CD14-positive monocyte (primary cell): ENCODE results near the gene SPDYE16. TPM values are rescaled to one million over a fixed set of nuclear protein-coding genes. Genes with fewer than 3 reads are reported as not detected.
"Not testable (repeated sequence)": the region's sequence is repeated elsewhere in the genome, so short reads cannot be mapped to it uniquely, and the experiment has no call there.

Experiments
- DNase-seq, 3 donors: peaks; one replicate each; pipeline ENCODE4 v3.0.0-alpha.2; 2011 to 2022
- H2AFZ ChIP-seq: 2 replicates; pipeline ENCODE4 v1.6.0; 2012; ENCODE audit warnings: mild to moderate bottlenecking, low read depth, low read length, inconsistent platforms; ENCODE audit not compliant: insufficient read depth, poor library complexity, severe bottlenecking
- H3K27ac ChIP-seq, 2 donors: 1 replicate in 1 of 2; 2 replicates in 1 of 2; pipeline ENCODE4 v1.5.1; 2012 to 2013; ENCODE audit warnings: low read length in 2 of 2, control low read depth in 1 of 2, inconsistent platforms in 1 of 2, low read depth in 1 of 2, mild to moderate bottlenecking in 1 of 2
- H3K27me3 ChIP-seq, 2 donors: one replicate each; pipeline versions ENCODE4 v1.6.0 to v1.6.1; 2011 to 2013; ENCODE audit warnings: low read length in 2 of 2; ENCODE audit not compliant: control insufficient read depth in 2 of 2, insufficient read depth in 2 of 2
- H3K36me3 ChIP-seq, 2 donors: replicated peaks in 1 of 2; 1 replicate in 1 of 2; 2 replicates in 1 of 2; pipeline versions ENCODE4 v1.5.1 to v1.6.1; 2012 to 2013; ENCODE audit warnings: low read length in 2 of 2, control low read depth in 1 of 2, inconsistent platforms in 1 of 2, mild to moderate bottlenecking in 1 of 2; ENCODE audit not compliant: insufficient read depth in 2 of 2, control insufficient read depth in 1 of 2
- H3K4me1 ChIP-seq, 2 donors: 1 replicate in 1 of 2; 2 replicates in 1 of 2; pipeline versions ENCODE4 v1.5.1 to v1.6.1; 2012 to 2013; ENCODE audit warnings: low read length in 2 of 2, control low read depth in 1 of 2, inconsistent platforms in 1 of 2, mild to moderate bottlenecking in 1 of 2, moderate library complexity in 1 of 2; ENCODE audit not compliant: insufficient read depth in 2 of 2, control insufficient read depth in 1 of 2
- H3K4me2 ChIP-seq: replicated peaks from 2 replicates; pipeline ENCODE3; 2012; ENCODE audit warnings: low read length, moderate library complexity, mild to moderate bottlenecking; ENCODE audit not compliant: poor library complexity, severe bottlenecking; ENCODE audit errors: extremely low read depth
- H3K4me3 ChIP-seq, 3 experiments: fragments of 200-600 bp in 1 of 3; sonication (generic) in 1 of 3; replicated peaks in 1 of 3; 1 replicate in 2 of 3; 2 replicates in 1 of 3; pipeline ENCODE4 v1.5.1; 2011 to 2013; ENCODE audit warnings: low read length in 3 of 3, mild to moderate bottlenecking in 3 of 3, control low read depth in 2 of 3, low read depth in 2 of 3, inconsistent platforms in 1 of 3, moderate library complexity in 1 of 3
- H3K79me2 ChIP-seq: 2 replicates; pipeline ENCODE4 v1.6.0; 2012; ENCODE audit warnings: mild to moderate bottlenecking, control low read depth, inconsistent platforms, low read length, moderate library complexity; ENCODE audit not compliant: insufficient read depth
- H3K9ac ChIP-seq: 2 replicates; pipeline ENCODE4 v1.6.0; 2017; ENCODE audit warnings: low read length, mild to moderate bottlenecking; ENCODE audit not compliant: insufficient read depth, poor library complexity, severe bottlenecking
- H3K9me3 ChIP-seq, 2 donors: replicated peaks in 1 of 2; 1 replicate in 1 of 2; 2 replicates in 1 of 2; pipeline versions ENCODE4 v1.5.1 to v1.6.1; 2012 to 2013; ENCODE audit warnings: low read length in 2 of 2, control low read depth in 1 of 2; ENCODE audit not compliant: control insufficient read depth in 1 of 2, insufficient read depth in 1 of 2
- H4K20me1 ChIP-seq: 2 replicates; pipeline ENCODE4 v1.6.0; 2012; ENCODE audit warnings: mild to moderate bottlenecking, low read length, control low read depth, moderate library complexity; ENCODE audit not compliant: insufficient read depth
- H3K27ac Mint-ChIP-seq, 7 donors: one replicate each; pipeline ENCODE4 v1.8.0; 2020; ENCODE audit warnings: mild to moderate bottlenecking in 7 of 7, mixed read lengths in 7 of 7, moderate library complexity in 6 of 7, inconsistent platforms in 2 of 7
- H3K27me3 Mint-ChIP-seq, 3 donors: one replicate each; pipeline ENCODE4 v1.8.0; 2021 to 2022; ENCODE audit warnings: low read depth in 3 of 3, mild to moderate bottlenecking in 3 of 3, mixed read lengths in 3 of 3, moderate library complexity in 3 of 3, inconsistent platforms in 1 of 3
- H3K36me3 Mint-ChIP-seq, 2 donors: one replicate each; pipeline ENCODE4 v1.8.0; 2020; ENCODE audit warnings: mixed read lengths in 2 of 2, inconsistent platforms in 1 of 2, mild to moderate bottlenecking in 1 of 2
- H3K4me1 Mint-ChIP-seq: one replicate; pipeline ENCODE4 v1.8.0; 2020; ENCODE audit warnings: mild to moderate bottlenecking, mixed read lengths
- H3K4me3 Mint-ChIP-seq, 2 donors: one replicate each; pipeline ENCODE4 v1.8.0; 2020; ENCODE audit warnings: mild to moderate bottlenecking in 2 of 2, mixed read lengths in 2 of 2, moderate library complexity in 1 of 2
- H3K9me3 Mint-ChIP-seq, 7 donors: one replicate each; pipeline ENCODE4 v1.8.0; 2020 to 2022; ENCODE audit warnings: mixed read lengths in 7 of 7, mild to moderate bottlenecking in 6 of 7, moderate library complexity in 6 of 7, inconsistent platforms in 2 of 7
- CTCF ChIP-seq: fragments of 200-600 bp; IDR thresholded peaks from one replicate; pipeline ENCODE4 v1.8.0; 2022; ENCODE audit warnings: antibody characterized with exemption, mild to moderate bottlenecking
- WGBS: methylation state at CpG from one replicate; pipeline ENCODE4 v1.1.5; 2013; ENCODE audit warnings: missing lambda C conversion rate; ENCODE audit not compliant: insufficient coverage; 5-methylcytosine and 5-hydroxymethylcytosine counted together
- intact Hi-C, 2 donors: fragments of 100-400 bp; cut with micrococcal nuclease; formaldehyde crosslinking; loops; one replicate each; pipeline versions ENCODE4 v1.15.0 to v1.15.1; 2023
- polyA plus RNA-seq, 3 donors: library from polyadenylated mRNA; depleted of rRNA in 1 of 3; unstranded in 2 of 3; stranded (reverse) in 1 of 3; fragments of 300-500 nt in 2 of 3; fragments of >200 nt in 1 of 3; fragmentation: Illumina TruSeq in 2 of 3; gene quantifications; 1 replicate in 2 of 3; 2 replicates in 1 of 3; pipeline ENCODE4 v1.2.3, GENCODE V29; 2012 to 2021

Gene SPDYE16
- polyA plus RNA-seq, 3 donors = 0.23 TPM; not detected in 2

- H3K27me3 ChIP-seq, H3K27ac Mint-ChIP-seq, H3K27me3 Mint-ChIP-seq: not testable (repeated sequence)
These were observed 26.2 kb downstream of the SPDYE16 start for GRCh38 chr7:76516932-76517331.

GRCh38 chr7:76515999-76516443 is 27.1 kb downstream of the SPDYE16 start:
- 15% methylated on average over 32 of the region's 32 CpGs for WGBS
- Mint-ChIP-seq H3K4me3 (no peak overlapping the region), H3K36me3 (no peaks in the 10 kb centered on the region), H3K27ac (no peak overlapping the region), H3K4me1 (no peaks in the 10 kb centered on the region), H3K27me3 (peaks cover 0 to 1% (median 0%) of the 10 kb centered on the region in 3 donors), H3K9me3 (no peaks in the 10 kb centered on the region)
- TF ChIP-seq CTCF = peak; percentile 90
- H4K20me1 ChIP-seq = no peaks in the 10 kb centered on the region
- H3K9ac ChIP-seq = no peak overlapping the region
- no peak overlapping the region for H3K4me3 ChIP-seq
- H3K9me3 ChIP-seq = no peaks in the 10 kb centered on the region
- no peaks in the 10 kb centered on the region for H3K36me3 ChIP-seq
- H3K79me2 ChIP-seq = no peaks in the 10 kb centered on the region
- no peak overlapping the region for H3K27ac ChIP-seq
- peak overlapping the region; percentile 48 for H2AFZ ChIP-seq
- peak in 2 of 3 donors; percentile 28 to 30 for DNase-seq
- H3K4me2 ChIP-seq = no peak overlapping the region
- no peaks in the 10 kb centered on the region for H3K4me1 ChIP-seq
- intact Hi-C loops = no loop called here
- no peaks in the 10 kb centered on the region for H3K27me3 ChIP-seq

More at GRCh38 chr7:76516932-76517331, 26.2 kb downstream of the SPDYE16 start:
- H3K36me3 ChIP-seq, H3K79me2 ChIP-seq, H3K9ac ChIP-seq, H3K4me1 Mint-ChIP-seq, H3K9me3 ChIP-seq, H3K27ac ChIP-seq, intact Hi-C loops, H4K20me1 ChIP-seq, H3K4me1 ChIP-seq, H3K4me3 Mint-ChIP-seq, H3K4me3 ChIP-seq, H3K4me2 ChIP-seq, DNase-seq, H3K36me3 Mint-ChIP-seq, H2AFZ ChIP-seq, H3K9me3 Mint-ChIP-seq: not testable (repeated sequence)
- WGBS = no CpG with 5 or more reads among the region's 6 CpGs
